Measurements from ENCODE around the gene SMARCC1. TPM values are rescaled to one million over a fixed set of nuclear protein-coding genes. Genes with fewer than 3 reads are reported as not detected.
"Not testable (repeated sequence)": the region's sequence is repeated elsewhere in the genome, so short reads cannot be mapped to it uniquely, and the experiment has no call there.

Gene SMARCC1
- total RNA-seq, 2 donors from 2014 or later: 11.6 to 19.3 TPM

- Histone ChIP-seq H3K36me3 (peaks cover 27% of the 10 kb centered on the region), H3K27me3 (no peaks in the 10 kb centered on the region), H3K4me1 (no peaks in the 10 kb centered on the region), H3K4me3 (no peak overlapping the region), H3K9me3 (no peaks in the 10 kb centered on the region), H3K27ac (no peak overlapping the region)
- no peak for DNase-seq (ENCODE audit: low spot score)
- no peak for TF ChIP-seq CTCF (IDR thresholded peaks at IDR 0.05)
These were observed 58.8 kb downstream of the SMARCC1 start for GRCh38 chr3:47722859-47723258.

GRCh38 chr3:47717448-47717847 is 64.2 kb downstream of the SMARCC1 start:
- not testable (repeated sequence) for H3K4me3 ChIP-seq; H3K27me3 ChIP-seq; H3K9me3 ChIP-seq; DNase-seq (ENCODE audit: low spot score); H3K27ac ChIP-seq
- Histone ChIP-seq H3K4me1 (peaks cover 0 to 18% of the 10 kb centered on the region in 2 donors), H3K36me3 (peaks cover 26% of the 10 kb centered on the region)

- H3K27me3 ChIP-seq: no peaks in the 10 kb centered on the region
- H3K36me3 ChIP-seq: peaks cover 26% of the 10 kb centered on the region
- H3K9me3 ChIP-seq: no peaks in the 10 kb centered on the region
- no peak overlapping the region for H3K4me3 ChIP-seq
- no peak for TF ChIP-seq CTCF (IDR thresholded peaks at IDR 0.05)
- H3K4me1 ChIP-seq: peaks cover 0 to 18% of the 10 kb centered on the region in 2 donors
- H3K27ac ChIP-seq: no peak overlapping the region
- no peak for DNase-seq (ENCODE audit: low spot score)
These were observed 65.0 kb downstream of the SMARCC1 start for GRCh38 chr3:47716656-47717055.

- no peak for TF ChIP-seq CTCF (IDR thresholded peaks at IDR 0.05)
- Histone ChIP-seq H3K9me3 (no peaks in the 10 kb centered on the region), H3K36me3 (peaks cover 26% of the 10 kb centered on the region), H3K27me3 (no peaks in the 10 kb centered on the region), H3K27ac (no peak overlapping the region), H3K4me3 (no peak overlapping the region), H3K4me1 (peaks cover 0 to 18% of the 10 kb centered on the region in 2 donors)
- no peak for DNase-seq (ENCODE audit: low spot score)
These were observed 65.8 kb downstream of the SMARCC1 start for GRCh38 chr3:47715928-47716327.

- no peak overlapping the region for H3K4me3 ChIP-seq
- DNase-seq (ENCODE audit: low spot score): no peak
- no peaks in the 10 kb centered on the region for H3K9me3 ChIP-seq
- H3K27me3 ChIP-seq: no peaks in the 10 kb centered on the region
- peaks cover 25% of the 10 kb centered on the region for H3K36me3 ChIP-seq
- H3K4me1 ChIP-seq: peaks cover 0 to 18% of the 10 kb centered on the region in 2 donors
- TF ChIP-seq CTCF (IDR thresholded peaks at IDR 0.05): no peak
- H3K27ac ChIP-seq: no peak overlapping the region
These were observed 67.1 kb downstream of the SMARCC1 start for GRCh38 chr3:47714606-47715005.

GRCh38 chr3:47713655-47714054 is 68.0 kb downstream of the SMARCC1 start:
- TF ChIP-seq CTCF (IDR thresholded peaks at IDR 0.05): no peak
- no peaks in the 10 kb centered on the region for H3K27me3 ChIP-seq
- H3K4me3 ChIP-seq: no peak overlapping the region
- no peak for DNase-seq (ENCODE audit: low spot score)
- H3K36me3 ChIP-seq: peaks cover 31% of the 10 kb centered on the region
- H3K9me3 ChIP-seq: no peaks in the 10 kb centered on the region
- H3K4me1 ChIP-seq: peaks cover 0 to 18% of the 10 kb centered on the region in 2 donors
- H3K27ac ChIP-seq: no peak overlapping the region

Data from right atrium auricular region (tissue), 2 donors.